Gastroesophageal sphincter (tissue), 4 donors: Measurements from ENCODE around the gene GNB2. TPM values are rescaled to one million over a fixed set of nuclear protein-coding genes. Genes with fewer than 3 reads are reported as not detected.
A peak's percentile ranks its signal among the peaks of the same experiment; 100 is the strongest.
"Not testable (repeated sequence)": the region's sequence is repeated elsewhere in the genome, so short reads cannot be mapped to it uniquely, and the experiment has no call there.

ENCODE experiments used
- ATAC-seq: fragments of 150-250 bp; one replicate; pipeline ENCODE4 v1.9.1; 2016; ENCODE audit warnings: mild to moderate bottlenecking, moderate library complexity
- H3K27ac ChIP-seq, 4 donors: fragments of 200-600 bp; sonication (generic) in 3 of 4; 1 replicate in 3 of 4; 2 replicates in 1 of 4; pipeline ENCODE4 v1.5.1; 2016 to 2019
- H3K27me3 ChIP-seq: fragments of 200-600 bp; sonication (generic); one replicate; pipeline ENCODE4 v1.5.1; 2019
- H3K36me3 ChIP-seq, 2 donors: fragments of 200-600 bp; sonication (generic); one replicate each; pipeline ENCODE4 v1.5.1; 2019; ENCODE audit warnings: control low read depth in 1 of 2
- H3K4me1 ChIP-seq, 3 donors: fragments of 200-600 bp; sonication (generic); 1 replicate in 2 of 3; 2 replicates in 1 of 3; pipeline ENCODE4 v1.5.1; 2016 to 2019; ENCODE audit warnings: control low read depth in 2 of 3
- H3K4me3 ChIP-seq, 2 donors: fragments of 200-600 bp; sonication (generic); one replicate each; pipeline ENCODE4 v1.5.1; 2019; ENCODE audit warnings: mild to moderate bottlenecking in 1 of 2, moderate library complexity in 1 of 2
- H3K9me3 ChIP-seq, 3 donors: fragments of 200-600 bp; sonication (generic); one replicate each; pipeline ENCODE4 v1.5.1; 2017 to 2019; ENCODE audit warnings: control low read depth in 2 of 3
- CTCF ChIP-seq, 4 experiments: fragments of 200-600 bp in 2 of 4; fragments of 450-650 bp in 2 of 4; sonication (generic) in 1 of 4; IDR thresholded peaks; one replicate each; pipeline ENCODE4 v1.5.1; 2017 to 2019; ENCODE audit warnings: antibody characterized with exemption in 4 of 4, mild to moderate bottlenecking in 2 of 4, moderate library complexity in 2 of 4
- EP300 ChIP-seq: sonication (generic); formaldehyde crosslinking; IDR thresholded peaks from one replicate; pipeline ENCODE4 v1.6.1; 2017; ENCODE audit warnings: antibody characterized with exemption, mild to moderate bottlenecking
- POLR2A ChIP-seq, 2 donors: fragments of 450-650 bp; IDR thresholded peaks; one replicate each; pipeline ENCODE4 v1.6.1; 2017; ENCODE audit warnings: antibody characterized with exemption in 2 of 2, mild to moderate bottlenecking in 2 of 2, moderate library complexity in 1 of 2
- POLR2AphosphoS5 ChIP-seq: sonication (generic); formaldehyde crosslinking; IDR thresholded peaks from one replicate; pipeline ENCODE4 v1.6.1; 2017; ENCODE audit warnings: antibody characterized with exemption
- WGBS, 2 donors: methylation state at CpG; one replicate each; pipeline ENCODE4 v1.1.5; 2018; ENCODE audit warnings: low coverage in 1 of 2; 5-methylcytosine and 5-hydroxymethylcytosine counted together
- total RNA-seq, 4 donors: library from RNA; depleted of rRNA; stranded (reverse); fragments of >200 nt; gene quantifications; one replicate each; pipeline ENCODE4 v1.1.0, GENCODE V29; 2016

Gene GNB2
- total RNA-seq, 4 donors from 2014 or later: 124 to 217 (median 162) TPM

DNA sequence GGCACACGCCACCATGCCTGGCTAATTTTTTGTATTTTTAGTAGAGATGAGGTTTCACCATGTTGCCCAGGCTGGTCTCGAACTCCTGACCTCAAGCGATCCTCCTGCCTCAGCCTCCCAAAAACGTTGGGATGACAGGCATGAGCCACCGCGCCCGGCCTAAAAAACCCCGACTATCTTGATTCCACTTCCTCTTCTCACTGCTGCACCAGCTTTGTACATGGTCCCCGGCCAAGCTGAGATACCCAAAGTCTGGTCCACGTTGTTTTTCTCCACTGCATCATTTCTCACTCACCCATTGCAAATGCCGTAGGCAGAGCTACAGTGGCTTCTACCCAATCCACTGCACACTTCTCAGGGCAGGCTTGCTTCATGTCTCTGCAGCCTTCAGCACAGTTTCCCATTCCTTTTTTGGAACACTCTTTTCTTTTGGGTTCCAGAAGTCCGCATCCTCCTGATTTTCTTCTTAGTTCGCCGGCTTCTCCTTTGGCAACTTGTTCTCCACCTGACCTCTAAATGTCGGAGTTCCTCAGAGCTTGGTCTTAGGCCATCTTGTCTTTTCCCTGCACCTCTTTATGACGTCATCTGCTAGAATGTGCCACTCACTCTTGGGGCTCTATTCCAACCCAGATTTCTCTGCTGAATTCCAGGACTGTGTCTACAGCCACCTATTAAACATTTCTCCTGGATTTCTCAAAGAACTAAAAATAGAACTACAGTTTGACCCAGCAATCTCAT lies 6.0 kb upstream of the GNB2 start:
- no peak for ATAC-seq
- TF ChIP-seq EP300: no peak
- TF ChIP-seq POLR2AphosphoS5: no peak
- TF ChIP-seq CTCF (IDR thresholded peaks at IDR 0.05): no peak
- no peak for TF ChIP-seq POLR2A (IDR thresholded peaks at IDR 0.05)
- Histone ChIP-seq H3K27me3 (no peaks in the 10 kb centered on the region), H3K27ac (peak overlapping the region in 2 of 4 donors; percentile 3 to 39), H3K4me3 (no peak overlapping the region), H3K9me3 (no peaks in the 10 kb centered on the region), H3K36me3 (no peaks in the 10 kb centered on the region), H3K4me1 (no peaks in the 10 kb centered on the region)
- WGBS, 2 donors: 68 to 74% methylated on average over 5 to 16 of the region's 16 CpGs

- TF ChIP-seq EP300 (no peak), CTCF (IDR thresholded peaks at IDR 0.05) (no peak), POLR2A (IDR thresholded peaks at IDR 0.05) (no peak), POLR2AphosphoS5 (no peak)
- Histone ChIP-seq H3K36me3 (no peaks in the 10 kb centered on the region), H3K4me1 (peaks cover 0 to 3% (median 0%) of the 10 kb centered on the region in 3 donors), H3K9me3 (no peaks in the 10 kb centered on the region), H3K27ac (peak overlapping the region in 2 of 4 donors; percentile 3 to 39), H3K27me3 (no peaks in the 10 kb centered on the region), H3K4me3 (no peak overlapping the region)
- ATAC-seq: no peak
- WGBS, 2 donors: 25 to 74% methylated on average over 1 to 2 of the region's 2 CpGs
Observed at GRCh38 chr7:100668069-100668449, 5.5 kb upstream of the GNB2 start.

- not testable (repeated sequence) for H3K27me3 ChIP-seq, H3K27ac ChIP-seq, ATAC-seq, H3K4me1 ChIP-seq, H3K9me3 ChIP-seq, H3K36me3 ChIP-seq, H3K4me3 ChIP-seq
- WGBS, 2 donors: 87 to 100% methylated on average over 1 to 3 of the region's 12 CpGs
Observed at GRCh38 chr7:100669106-100669505, 4.4 kb upstream of the GNB2 start.

GRCh38 chr7:100670074-100670473 lies 3.5 kb upstream of the GNB2 start:
- no peak for TF ChIP-seq EP300
- no peak for TF ChIP-seq POLR2AphosphoS5
- TF ChIP-seq POLR2A (IDR thresholded peaks at IDR 0.05): no peak
- TF ChIP-seq CTCF (IDR thresholded peaks at IDR 0.05): no peak
- no peak for ATAC-seq
- Histone ChIP-seq H3K27me3 (no peaks in the 10 kb centered on the region), H3K36me3 (no peaks in the 10 kb centered on the region), H3K27ac (no peak overlapping the region), H3K4me3 (no peak overlapping the region), H3K4me1 (peaks cover 0 to 5% (median 0%) of the 10 kb centered on the region in 3 donors), H3K9me3 (no peaks in the 10 kb centered on the region)
- 59 to 69% methylated on average over 6 to 8 of the region's 8 CpGs for WGBS, 2 donors

DNA sequence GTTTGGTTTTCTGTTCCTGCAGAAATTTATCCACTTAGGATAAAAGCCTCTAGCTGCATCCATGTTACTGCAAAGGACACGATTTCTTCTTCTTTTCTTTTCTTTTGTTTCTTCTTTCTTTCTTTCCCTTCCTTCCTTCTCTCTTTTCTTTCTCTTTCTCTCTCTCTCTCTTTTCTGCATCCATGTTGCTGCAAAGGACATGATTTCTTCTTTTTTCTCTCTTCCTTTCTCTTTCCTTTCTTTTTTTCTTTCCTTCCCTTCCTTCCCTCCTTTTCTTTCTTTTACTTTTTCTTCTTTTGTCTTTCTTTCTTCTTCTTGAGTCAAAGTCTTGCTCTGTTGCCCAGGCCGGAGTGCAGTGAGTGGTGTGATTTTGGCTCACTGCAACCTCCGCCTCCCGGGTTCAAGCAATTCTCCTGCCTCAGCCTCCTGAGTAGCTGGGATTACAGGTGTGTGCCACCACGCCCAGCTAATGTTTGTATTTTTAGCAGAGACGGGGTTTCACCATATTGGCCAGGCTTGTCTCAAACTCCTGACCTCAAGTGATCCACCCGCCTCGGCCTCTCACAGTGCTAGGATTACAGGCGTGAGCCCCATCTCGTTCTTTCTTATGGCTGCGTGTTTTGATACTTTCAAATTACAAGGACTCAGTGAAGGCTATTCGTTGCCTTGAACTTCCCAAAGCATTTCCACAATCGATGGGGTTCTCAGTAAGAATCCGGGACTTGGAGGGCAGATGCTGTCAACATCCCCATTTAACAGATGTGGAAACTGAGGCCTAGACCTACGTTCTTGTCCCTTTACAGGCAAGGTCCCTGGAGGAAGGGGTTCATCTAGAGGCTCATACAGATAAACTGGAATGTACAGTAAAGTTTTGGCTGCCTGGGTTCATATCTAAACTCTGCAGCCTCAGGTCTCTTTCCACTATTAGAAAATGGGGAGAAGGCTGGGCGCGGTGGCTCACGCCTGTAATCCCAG lies 1.9 kb upstream of the GNB2 start:
- TF ChIP-seq CTCF (IDR thresholded peaks at IDR 0.05): no peak
- TF ChIP-seq EP300: no peak
- TF ChIP-seq POLR2A (IDR thresholded peaks at IDR 0.05): no peak
- TF ChIP-seq POLR2AphosphoS5: no peak
- no peak overlapping the region for H3K27ac ChIP-seq
- WGBS, 2 donors: 87 to 93% methylated on average over 6 to 15 of the region's 18 CpGs
- peaks cover 0 to 3% of the 10 kb centered on the region in 2 donors for H3K36me3 ChIP-seq
- no peaks in the 10 kb centered on the region for H3K27me3 ChIP-seq
- peaks cover 0 to 19% (median 8%) of the 10 kb centered on the region in 3 donors for H3K4me1 ChIP-seq
- no peak for ATAC-seq
- no peak overlapping the region for H3K4me3 ChIP-seq
- no peaks in the 10 kb centered on the region for H3K9me3 ChIP-seq
